HG03521 (cell line): ENCODE measurements around the gene HYLS1.

Source experiments
- ATAC-seq: cut with Tn5 transposase; IDR thresholded peaks from one replicate; pipeline ENCODE4 v1.9.1; 2021; ENCODE audit warnings: mild to moderate bottlenecking, moderate library complexity; ENCODE audit not compliant: unreplicated experiment

HYLS1 gene

GRCh38 chr11:125948278-125949051 lies 61.0 kb downstream of the HYLS1 start:
- ATAC-seq, result no peak

- no peak for ATAC-seq
Measured at GRCh38 chr11:125949271-125950177, 62.1 kb downstream of the HYLS1 start.

- no peak for ATAC-seq
Measured at GRCh38 chr11:125950178-125950490, 62.7 kb downstream of the HYLS1 start.
